OCI-LY3 (cell line): ENCODE data around the gene ZBTB1.

Experiments
- EZH2phosphoT487 ChIP-seq: fragments of 200-600 bp; shearing (Covaris generic); IDR thresholded peaks from 2 replicates; pipeline ENCODE4 v1.6.1; 2018; ENCODE audit warnings: antibody characterized with exemption, mixed run types, low read depth
- TF ChIP-seq, protein P1 (sequence below): fragments of 200-600, 300-600 bp; sonication (generic); IDR thresholded peaks from 2 replicates; pipeline ENCODE4 v1.5.1; 2014; ENCODE audit warnings: antibody characterized with exemption, low read length, low read depth

- TF ChIP-seq, protein P1, sequence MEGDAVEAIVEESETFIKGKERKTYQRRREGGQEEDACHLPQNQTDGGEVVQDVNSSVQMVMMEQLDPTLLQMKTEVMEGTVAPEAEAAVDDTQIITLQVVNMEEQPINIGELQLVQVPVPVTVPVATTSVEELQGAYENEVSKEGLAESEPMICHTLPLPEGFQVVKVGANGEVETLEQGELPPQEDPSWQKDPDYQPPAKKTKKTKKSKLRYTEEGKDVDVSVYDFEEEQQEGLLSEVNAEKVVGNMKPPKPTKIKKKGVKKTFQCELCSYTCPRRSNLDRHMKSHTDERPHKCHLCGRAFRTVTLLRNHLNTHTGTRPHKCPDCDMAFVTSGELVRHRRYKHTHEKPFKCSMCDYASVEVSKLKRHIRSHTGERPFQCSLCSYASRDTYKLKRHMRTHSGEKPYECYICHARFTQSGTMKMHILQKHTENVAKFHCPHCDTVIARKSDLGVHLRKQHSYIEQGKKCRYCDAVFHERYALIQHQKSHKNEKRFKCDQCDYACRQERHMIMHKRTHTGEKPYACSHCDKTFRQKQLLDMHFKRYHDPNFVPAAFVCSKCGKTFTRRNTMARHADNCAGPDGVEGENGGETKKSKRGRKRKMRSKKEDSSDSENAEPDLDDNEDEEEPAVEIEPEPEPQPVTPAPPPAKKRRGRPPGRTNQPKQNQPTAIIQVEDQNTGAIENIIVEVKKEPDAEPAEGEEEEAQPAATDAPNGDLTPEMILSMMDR: no peak
- no peak for TF ChIP-seq EZH2phosphoT487
Observed at GRCh38 chr14:64549016-64549415, 44.4 kb downstream of the ZBTB1 start.
